Measurements from ENCODE around the gene CYP4F8. TPM values are rescaled to one million over a fixed set of nuclear protein-coding genes. Genes with fewer than 3 reads are reported as not detected.

Gene CYP4F8
- polyA plus RNA-seq, 3 donors, result not detected

- 41 to 62% (median 59%) methylated on average over 5 of the region's 5 CpGs for WGBS, 3 donors
- H3K27ac ChIP-seq (ENCODE audit: low read depth, low read length), result no peak overlapping the region
Observed at GRCh38 chr19:15612342-15612741, 2.7 kb upstream of the CYP4F8 start.

GRCh38 chr19:15613338-15613737 lies 1.7 kb upstream of the CYP4F8 start:
- WGBS, 3 donors, result 82 to 92% (median 90%) methylated on average over 3 of the region's 3 CpGs
- no peak overlapping the region for H3K27ac ChIP-seq (ENCODE audit: low read depth, low read length)

DNA sequence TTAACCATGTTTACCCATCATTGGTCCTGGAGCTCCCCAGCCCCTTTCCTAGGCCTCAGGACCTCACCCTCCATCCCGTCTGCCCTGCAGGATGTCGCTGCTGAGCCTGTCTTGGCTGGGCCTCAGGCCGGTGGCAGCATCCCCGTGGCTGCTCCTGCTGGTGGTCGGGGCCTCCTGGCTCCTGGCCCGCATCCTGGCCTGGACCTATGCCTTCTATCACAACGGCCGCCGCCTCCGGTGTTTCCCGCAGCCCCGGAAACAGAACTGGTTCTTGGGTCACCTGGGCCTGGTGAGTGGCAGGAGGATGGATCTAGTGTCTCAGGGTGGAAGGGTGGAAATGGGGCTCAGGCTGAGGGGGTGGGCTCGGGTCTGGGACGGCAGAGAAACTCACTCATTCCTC lies 508 bp downstream of the CYP4F8 start:
- H3K27ac ChIP-seq (ENCODE audit: low read depth, low read length), result no peak overlapping the region
- WGBS, 3 donors, result 53 to 71% (median 66%) methylated on average over 14 of the region's 14 CpGs

- WGBS, 3 donors, result 77 to 85% (median 79%) methylated on average over 4 of the region's 4 CpGs
- no peak overlapping the region for H3K27ac ChIP-seq (ENCODE audit: low read depth, low read length)
Observed at GRCh38 chr19:15616183-15616582, 1.2 kb downstream of the CYP4F8 start.

GRCh38 chr19:15616627-15617270 lies 1.7 kb downstream of the CYP4F8 start:
- no peak overlapping the region for H3K27ac ChIP-seq (ENCODE audit: low read depth, low read length)
- WGBS, 3 donors, result 45 to 47% (median 47%) methylated on average over 7 of the region's 7 CpGs

DNA sequence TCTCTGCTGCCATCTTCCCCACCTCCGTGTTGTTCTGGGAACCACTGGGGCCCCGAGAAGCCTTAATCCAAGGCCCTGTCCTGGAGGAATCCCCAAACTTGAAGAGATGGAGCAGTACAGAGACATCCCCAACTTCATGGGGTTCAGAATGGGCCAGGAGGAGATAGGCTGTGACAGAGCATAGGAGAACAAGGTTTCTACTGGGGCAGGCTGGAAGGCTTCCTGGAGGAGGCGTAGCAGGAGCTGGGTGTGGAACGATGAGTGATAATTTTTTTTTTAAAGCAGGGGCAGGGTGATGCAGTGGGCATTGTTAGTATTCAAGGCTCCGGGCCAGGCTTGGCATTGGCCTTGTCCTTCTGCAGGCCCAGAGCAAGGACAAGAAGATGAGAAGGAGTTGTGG lies 3.3 kb downstream of the CYP4F8 start:
- H3K27ac ChIP-seq (ENCODE audit: low read depth, low read length), result no peak overlapping the region
- WGBS, 3 donors, result 68 to 78% (median 77%) methylated on average over 5 of the region's 5 CpGs

DNA sequence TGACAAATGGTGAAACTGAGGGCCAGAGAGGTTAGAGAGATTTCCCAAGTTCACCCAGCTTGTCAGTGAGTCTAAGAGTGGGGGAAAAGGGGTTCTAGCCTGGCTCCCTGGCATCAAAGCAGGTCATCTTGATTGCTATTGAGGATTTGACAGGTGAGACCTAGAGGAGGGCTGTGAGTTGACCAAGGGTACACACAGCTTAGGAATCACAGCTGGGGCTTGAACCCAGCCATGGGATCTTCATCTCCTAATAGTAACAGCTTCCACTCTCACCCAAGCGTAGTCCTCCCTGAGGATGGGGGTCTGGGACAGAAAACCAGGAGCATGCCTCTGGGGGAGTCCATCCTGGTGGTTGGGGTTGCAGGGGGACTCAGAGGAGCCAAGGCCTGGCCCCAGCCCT lies 6.8 kb downstream of the CYP4F8 start:
- H3K27ac ChIP-seq (ENCODE audit: low read depth, low read length), result no peak overlapping the region
- whole genome bisulfite sequencing, 3 donors, result 67 to 81% (median 77%) methylated on average over 1 of the region's 1 CpG

DNA sequence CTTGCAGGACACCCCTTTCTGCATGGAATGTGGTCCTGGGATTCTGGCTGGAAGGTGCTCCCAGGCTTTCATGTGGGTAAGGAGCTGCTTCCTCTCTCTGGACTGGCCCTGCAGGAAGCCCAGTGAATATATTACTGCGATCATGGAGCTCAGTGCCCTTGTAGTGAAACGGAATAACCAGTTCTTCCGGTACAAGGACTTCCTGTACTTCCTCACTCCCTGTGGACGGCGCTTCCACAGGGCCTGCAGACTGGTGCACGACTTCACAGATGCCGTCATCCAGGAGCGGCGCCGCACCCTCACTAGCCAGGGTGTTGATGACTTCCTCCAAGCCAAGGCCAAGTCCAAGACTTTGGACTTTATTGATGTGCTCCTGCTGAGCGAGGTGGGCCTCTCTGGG lies 8.0 kb downstream of the CYP4F8 start:
- 54 to 66% (median 62%) methylated on average over 11 of the region's 11 CpGs for WGBS, 3 donors

GRCh38 chr19:15623711-15624318 lies 8.8 kb downstream of the CYP4F8 start:
- H3K27ac ChIP-seq (ENCODE audit: low read depth, low read length), result no peak overlapping the region
- 5 to 8% (median 8%) methylated on average over 9 of the region's 9 CpGs for WGBS, 3 donors

More for the DNA sequence above, 8.0 kb downstream of the CYP4F8 start:
- H3K27ac ChIP-seq (ENCODE audit: low read depth, low read length), result no peak overlapping the region

DNA sequence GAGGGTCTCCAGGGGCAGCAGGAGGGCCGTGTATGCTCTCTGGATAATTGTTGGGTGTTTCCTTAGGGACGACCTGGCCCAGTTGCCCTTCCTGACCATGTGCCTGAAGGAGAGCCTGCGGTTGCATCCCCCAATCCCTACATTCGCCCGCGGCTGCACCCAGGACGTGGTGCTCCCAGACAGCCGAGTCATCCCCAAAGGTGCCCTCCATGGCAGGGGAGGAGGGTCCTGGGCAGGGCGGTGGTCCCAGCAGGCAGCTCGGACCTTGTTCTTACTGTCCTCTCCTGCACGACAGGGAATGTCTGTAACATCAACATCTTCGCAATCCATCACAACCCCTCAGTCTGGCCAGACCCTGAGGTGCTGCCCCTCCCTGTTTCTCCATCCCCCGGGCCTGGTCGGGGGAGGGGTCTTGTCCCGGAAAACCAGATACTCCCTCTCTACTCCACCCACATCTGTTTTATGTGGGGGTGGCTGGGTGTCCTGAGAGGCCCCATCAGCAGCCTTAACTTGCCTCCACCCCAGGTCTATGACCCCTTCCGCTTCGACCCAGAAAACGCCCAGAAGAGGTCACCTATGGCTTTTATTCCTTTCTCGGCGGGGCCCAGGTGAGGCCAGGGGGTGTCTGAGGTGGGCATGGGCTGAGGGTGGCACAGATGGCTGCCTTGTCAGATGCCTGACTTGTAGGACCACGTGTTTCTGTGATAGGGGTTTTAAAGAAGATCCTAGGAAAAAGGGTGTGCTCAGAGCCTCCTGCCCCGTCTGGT lies 13.4 kb downstream of the CYP4F8 start:
- 50 to 60% (median 60%) methylated on average over 22 of the region's 22 CpGs for WGBS, 3 donors
- H3K27ac ChIP-seq (ENCODE audit: low read depth, low read length), result no peak overlapping the region

- H3K27ac ChIP-seq (ENCODE audit: low read depth, low read length), result no peak overlapping the region
- 6 to 12% (median 12%) methylated on average over 25 of the region's 25 CpGs for WGBS, 3 donors
Observed at GRCh38 chr19:15629003-15629880, 14.2 kb downstream of the CYP4F8 start.

DNA sequence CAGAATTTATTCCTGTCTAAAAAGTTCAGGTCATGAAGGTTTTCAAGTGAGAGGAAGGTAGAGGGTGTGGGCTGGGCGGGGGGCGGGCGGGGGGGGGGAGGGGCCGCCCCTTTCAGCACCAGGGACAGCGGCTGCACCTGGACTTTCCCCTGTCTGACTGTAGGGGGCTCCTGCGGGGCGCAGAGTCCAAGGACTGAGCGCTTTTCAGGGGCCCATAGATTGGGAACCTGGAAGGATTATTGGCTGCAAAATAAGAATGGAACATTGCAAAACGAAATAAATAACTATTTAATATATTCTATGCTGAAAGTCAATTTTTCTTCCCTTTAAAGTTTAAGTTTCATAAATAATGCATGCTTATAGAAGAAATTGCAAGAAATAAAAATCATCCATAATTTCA lies 16.8 kb downstream of the CYP4F8 start:
- WGBS, 3 donors, result 1 to 5% (median 3%) methylated on average over 4 to 9 of the region's 9 CpGs
- no peak overlapping the region for H3K27ac ChIP-seq (ENCODE audit: low read depth, low read length)

GRCh38 chr19:15633082-15633835 lies 18.2 kb downstream of the CYP4F8 start:
- WGBS, 3 donors, result 35 to 46% (median 46%) methylated on average over 5 of the region's 5 CpGs
- no peak overlapping the region for H3K27ac ChIP-seq (ENCODE audit: low read depth, low read length)

DNA sequence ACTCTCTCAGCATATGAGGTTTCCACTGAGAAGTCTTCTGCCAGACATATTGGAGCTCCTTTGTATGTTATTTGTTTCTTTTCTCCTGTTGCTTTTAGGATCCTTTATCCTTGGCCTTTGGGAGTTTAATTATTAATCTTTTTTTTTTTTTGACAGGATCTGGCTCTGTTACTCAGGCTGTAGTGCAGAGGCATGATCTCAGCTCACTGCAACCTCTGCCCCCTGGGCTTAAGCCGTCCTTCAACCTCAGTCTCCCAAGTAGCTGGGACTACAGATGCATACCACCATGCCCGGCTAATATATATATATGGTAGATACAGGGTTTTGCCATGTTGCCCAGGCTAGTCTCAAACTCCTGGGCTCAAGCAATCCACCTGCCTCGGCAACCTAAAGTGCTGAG lies 19.1 kb downstream of the CYP4F8 start:
- WGBS, 3 donors, result 67 to 71% (median 67%) methylated on average over 3 of the region's 3 CpGs
- H3K27ac ChIP-seq (ENCODE audit: low read depth, low read length), result no peak overlapping the region

DNA sequence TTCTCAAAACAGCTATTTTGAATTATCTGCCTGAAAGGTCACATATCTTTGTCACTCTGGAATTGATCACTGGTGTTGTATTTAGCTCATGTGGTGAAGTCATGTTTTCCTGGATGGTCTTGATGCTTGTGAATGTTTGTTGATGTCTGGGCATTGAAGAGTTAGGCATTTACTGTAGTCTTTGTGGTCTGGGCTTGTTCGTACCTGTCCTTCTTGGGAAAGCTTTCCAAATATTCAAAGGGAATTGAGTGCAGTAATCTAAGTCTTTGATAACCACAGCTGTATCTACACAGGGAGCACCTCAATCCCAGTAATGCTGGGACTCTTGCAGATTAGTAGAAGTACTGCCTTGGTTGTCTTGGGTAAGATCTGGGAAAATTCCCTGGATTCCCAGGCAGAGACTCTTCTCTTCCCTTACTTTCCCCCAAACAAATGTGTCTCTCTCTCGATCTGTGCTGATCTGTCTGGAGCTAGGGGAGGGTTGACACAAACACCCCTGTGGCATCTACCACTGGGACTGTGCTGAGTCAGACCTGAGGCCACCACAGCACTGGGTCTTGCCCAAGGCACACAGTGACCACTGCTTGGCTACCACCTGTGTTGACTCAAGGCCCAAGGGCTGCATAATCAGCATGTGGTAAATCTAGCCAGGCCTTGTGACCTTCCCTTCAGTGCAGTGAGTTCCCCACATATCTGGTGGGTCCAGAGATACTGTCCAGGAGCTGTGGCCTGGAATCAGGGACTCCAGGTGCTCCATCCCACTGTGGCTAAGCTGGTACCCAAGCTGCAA lies 20.2 kb downstream of the CYP4F8 start:
- 52 to 69% (median 62%) methylated on average over 2 of the region's 2 CpGs for WGBS, 3 donors
- H3K27ac ChIP-seq (ENCODE audit: low read depth, low read length), result no peak overlapping the region

DNA sequence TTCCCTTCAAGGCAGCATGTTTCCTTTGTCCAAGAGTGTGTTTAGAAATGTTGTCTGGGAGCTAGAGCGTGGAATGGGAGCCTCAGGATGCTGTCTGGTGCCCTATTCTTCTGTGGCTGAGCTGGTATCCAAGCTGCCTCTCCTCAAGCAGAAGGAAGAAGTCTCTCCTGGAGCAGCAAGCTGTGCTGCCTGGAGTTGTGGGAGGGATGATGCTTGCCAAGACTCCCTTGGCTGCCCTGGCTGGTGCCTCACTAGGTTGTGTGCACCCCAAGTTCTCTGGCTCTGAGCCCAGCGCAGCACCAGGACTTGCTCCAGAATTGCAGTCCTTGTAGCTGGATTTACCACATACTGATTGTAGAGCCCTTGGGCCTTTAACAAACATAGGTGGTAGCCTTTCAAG lies 21.0 kb downstream of the CYP4F8 start:
- no peak overlapping the region for H3K27ac ChIP-seq (ENCODE audit: low read depth, low read length)
- 87 to 91% (median 89%) methylated on average over 2 of the region's 2 CpGs for WGBS, 3 donors

GRCh38 chr19:15639596-15639995 lies 24.6 kb downstream of the CYP4F8 start:
- H3K27ac ChIP-seq (ENCODE audit: low read depth, low read length), result no peak overlapping the region
